WI38 (cell line): ENCODE results near the gene GALNT13.

Experiments
- H3K4me3 ChIP-seq: 2 replicates; pipeline ENCODE4 v1.5.1; 2011; ENCODE audit warnings: low read depth, mild to moderate bottlenecking, control low read depth, low read length
- TF ChIP-seq, protein P1 (sequence below): IDR thresholded peaks from 2 replicates; pipeline ENCODE4 v1.5.1; 2012; ENCODE audit warnings: low read depth, mild to moderate bottlenecking, control low read depth, low read length

The GALNT13 gene

GRCh38 chr2:154477319-154477718, 605.6 kb downstream of the GALNT13 start:
- TF ChIP-seq, protein P1, sequence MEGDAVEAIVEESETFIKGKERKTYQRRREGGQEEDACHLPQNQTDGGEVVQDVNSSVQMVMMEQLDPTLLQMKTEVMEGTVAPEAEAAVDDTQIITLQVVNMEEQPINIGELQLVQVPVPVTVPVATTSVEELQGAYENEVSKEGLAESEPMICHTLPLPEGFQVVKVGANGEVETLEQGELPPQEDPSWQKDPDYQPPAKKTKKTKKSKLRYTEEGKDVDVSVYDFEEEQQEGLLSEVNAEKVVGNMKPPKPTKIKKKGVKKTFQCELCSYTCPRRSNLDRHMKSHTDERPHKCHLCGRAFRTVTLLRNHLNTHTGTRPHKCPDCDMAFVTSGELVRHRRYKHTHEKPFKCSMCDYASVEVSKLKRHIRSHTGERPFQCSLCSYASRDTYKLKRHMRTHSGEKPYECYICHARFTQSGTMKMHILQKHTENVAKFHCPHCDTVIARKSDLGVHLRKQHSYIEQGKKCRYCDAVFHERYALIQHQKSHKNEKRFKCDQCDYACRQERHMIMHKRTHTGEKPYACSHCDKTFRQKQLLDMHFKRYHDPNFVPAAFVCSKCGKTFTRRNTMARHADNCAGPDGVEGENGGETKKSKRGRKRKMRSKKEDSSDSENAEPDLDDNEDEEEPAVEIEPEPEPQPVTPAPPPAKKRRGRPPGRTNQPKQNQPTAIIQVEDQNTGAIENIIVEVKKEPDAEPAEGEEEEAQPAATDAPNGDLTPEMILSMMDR, result no peak
- no peak overlapping the region for H3K4me3 ChIP-seq

- TF ChIP-seq, protein P1, result no peak
- H3K4me3 ChIP-seq, result no peak overlapping the region
Observed at GRCh38 chr2:154480521-154480920, 608.8 kb downstream of the GALNT13 start.

DNA sequence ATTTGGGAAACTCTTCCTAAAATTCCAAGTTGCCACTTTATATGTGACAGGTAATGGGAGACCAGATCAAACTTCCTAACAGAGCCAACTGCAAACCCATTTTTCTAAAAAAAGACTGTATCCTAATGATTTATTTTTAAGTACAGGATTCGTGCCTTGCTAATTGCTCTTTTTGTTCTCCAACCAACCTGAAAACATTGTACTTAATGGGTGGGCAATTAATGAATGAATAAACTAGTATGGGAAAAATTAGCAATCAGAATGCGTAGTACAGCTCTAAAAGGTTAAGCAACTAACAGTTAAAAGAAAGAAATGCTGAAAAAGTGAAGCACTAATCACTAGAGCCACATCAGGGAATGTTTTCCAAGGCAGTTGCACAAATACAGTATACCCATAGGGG, 609.6 kb downstream of the GALNT13 start:
- no peak overlapping the region for H3K4me3 ChIP-seq
- TF ChIP-seq, protein P1, result no peak

DNA sequence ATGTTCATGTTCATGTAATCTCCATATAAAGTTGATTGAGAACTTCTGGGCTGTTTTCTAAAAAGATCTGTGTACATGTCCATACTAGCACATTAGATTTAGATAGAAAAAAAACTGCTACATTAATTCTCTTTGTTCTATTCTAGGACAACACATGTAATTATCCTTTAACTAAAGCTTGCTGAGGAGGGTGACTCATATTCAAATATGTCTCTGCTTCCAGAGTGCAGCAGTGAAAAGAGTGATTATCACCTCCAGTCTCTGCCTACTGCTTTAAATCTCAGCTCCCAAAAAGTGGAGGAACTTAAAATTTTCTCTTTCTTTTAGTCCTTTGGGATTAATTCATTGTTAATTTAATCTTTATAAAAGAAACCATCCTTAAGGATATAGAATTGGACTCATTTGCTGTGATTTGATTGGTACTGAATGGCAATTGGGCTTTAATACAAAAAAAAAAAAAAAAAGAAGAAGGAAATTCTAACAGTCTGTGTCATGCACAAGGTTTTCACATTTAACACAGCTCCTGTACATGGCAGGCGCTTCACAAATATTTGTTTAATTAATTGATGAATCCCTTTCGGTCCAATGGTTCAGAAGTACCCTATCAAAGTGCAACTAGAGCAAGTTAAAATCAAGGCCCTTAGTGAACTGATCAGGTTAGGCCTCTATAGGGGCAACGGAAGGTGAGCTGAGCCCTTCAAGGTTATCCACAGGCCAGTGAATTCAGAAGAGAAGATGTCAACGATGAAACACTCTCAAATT, 612.8 kb downstream of the GALNT13 start:
- no peak overlapping the region for H3K4me3 ChIP-seq
- TF ChIP-seq, protein P1, result no peak

DNA sequence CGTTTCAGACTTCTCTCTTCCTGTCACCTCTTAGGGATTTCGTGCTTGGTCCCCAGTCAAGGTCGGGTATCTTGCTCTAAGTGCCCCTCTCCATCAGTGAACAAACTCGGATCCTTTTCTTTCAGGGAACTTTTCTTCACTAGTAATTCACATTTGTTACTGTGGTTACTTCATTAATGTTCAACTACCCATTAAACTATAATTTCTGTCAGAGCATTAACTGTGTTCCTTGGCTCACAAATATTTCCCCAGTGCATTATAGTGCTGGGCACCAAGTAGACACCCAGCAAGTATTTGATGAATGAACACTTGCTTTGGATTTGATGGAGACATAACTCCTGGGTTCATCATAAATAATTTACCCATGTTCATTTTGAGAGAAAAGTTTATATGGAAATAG, 617.1 kb downstream of the GALNT13 start:
- TF ChIP-seq, protein P1, result no peak
- no peak overlapping the region for H3K4me3 ChIP-seq

GRCh38 chr2:154489266-154489858, 617.6 kb downstream of the GALNT13 start:
- H3K4me3 ChIP-seq, result no peak overlapping the region
- TF ChIP-seq, protein P1, result no peak

DNA sequence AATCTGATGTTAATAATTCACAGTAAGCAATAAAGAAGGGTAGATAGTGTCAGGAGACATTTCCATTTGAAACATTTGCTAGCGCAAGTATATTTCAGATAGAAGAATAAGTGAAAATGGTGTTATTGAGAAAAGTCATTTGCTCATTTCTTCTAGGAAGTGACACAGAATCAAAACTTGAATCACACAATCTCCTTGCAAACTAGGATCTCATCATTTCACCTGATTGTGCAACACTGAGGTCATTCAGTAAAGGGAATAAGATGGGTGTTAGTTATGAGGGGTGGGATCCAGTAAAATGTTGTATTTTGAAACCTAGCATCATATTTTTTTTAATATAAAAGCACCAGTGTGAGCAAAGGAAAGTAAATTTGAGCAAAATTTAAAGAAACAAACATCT, 618.8 kb downstream of the GALNT13 start:
- no peak overlapping the region for H3K4me3 ChIP-seq
- TF ChIP-seq, protein P1, result no peak
